ENCODE data around the gene OPCML. TPM values are rescaled to one million over a fixed set of nuclear protein-coding genes. Genes with fewer than 3 reads are reported as not detected.

The OPCML gene
- total RNA-seq, 2 donors from 2014 or later = 0.34 TPM; not detected in 1

DNA sequence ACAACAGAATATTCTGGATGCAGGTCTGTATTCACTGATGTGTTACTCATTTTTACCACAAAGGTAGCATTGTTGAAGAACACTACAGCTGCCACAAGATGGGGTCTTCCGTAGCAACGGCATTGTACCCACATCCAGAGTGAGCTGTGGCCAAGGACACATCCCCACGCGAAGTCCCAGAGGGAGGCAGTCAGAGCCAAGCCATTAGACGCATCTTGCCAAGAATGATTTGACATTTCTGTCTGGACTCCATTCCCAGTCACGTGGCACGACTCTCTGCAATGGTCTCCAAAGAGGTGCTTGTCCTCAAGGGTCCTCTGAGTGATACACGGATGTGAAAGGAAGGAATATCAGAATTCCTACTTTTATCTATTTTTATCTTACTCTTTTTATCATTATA lies 15.5 kb downstream of the OPCML start:
- no peak for DNase-seq (ENCODE audit: low spot score)
- intact Hi-C loops (cut with DNase I) = no loop called here
- TF ChIP-seq POLR2A (IDR thresholded peaks at IDR 0.05) = no peak
- TF ChIP-seq, protein P1, sequence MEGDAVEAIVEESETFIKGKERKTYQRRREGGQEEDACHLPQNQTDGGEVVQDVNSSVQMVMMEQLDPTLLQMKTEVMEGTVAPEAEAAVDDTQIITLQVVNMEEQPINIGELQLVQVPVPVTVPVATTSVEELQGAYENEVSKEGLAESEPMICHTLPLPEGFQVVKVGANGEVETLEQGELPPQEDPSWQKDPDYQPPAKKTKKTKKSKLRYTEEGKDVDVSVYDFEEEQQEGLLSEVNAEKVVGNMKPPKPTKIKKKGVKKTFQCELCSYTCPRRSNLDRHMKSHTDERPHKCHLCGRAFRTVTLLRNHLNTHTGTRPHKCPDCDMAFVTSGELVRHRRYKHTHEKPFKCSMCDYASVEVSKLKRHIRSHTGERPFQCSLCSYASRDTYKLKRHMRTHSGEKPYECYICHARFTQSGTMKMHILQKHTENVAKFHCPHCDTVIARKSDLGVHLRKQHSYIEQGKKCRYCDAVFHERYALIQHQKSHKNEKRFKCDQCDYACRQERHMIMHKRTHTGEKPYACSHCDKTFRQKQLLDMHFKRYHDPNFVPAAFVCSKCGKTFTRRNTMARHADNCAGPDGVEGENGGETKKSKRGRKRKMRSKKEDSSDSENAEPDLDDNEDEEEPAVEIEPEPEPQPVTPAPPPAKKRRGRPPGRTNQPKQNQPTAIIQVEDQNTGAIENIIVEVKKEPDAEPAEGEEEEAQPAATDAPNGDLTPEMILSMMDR (IDR thresholded peaks at IDR 0.05) = no peak
- TF ChIP-seq POLR2AphosphoS5 (IDR thresholded peaks at IDR 0.05) = no peak
- H3K36me3 ChIP-seq = no peaks in the 10 kb centered on the region
- H3K9me3 ChIP-seq = no peaks in the 10 kb centered on the region
- WGBS = 79% methylated on average over 8 of the region's 8 CpGs
- H3K4me3 ChIP-seq = no peak overlapping the region
- H3K27ac ChIP-seq = no peak overlapping the region
- H3K4me1 ChIP-seq (replicated peaks) = no peaks in the 10 kb centered on the region
- no peaks in the 10 kb centered on the region for H3K27me3 ChIP-seq (replicated peaks; ENCODE audit: insufficient read depth)

DNA sequence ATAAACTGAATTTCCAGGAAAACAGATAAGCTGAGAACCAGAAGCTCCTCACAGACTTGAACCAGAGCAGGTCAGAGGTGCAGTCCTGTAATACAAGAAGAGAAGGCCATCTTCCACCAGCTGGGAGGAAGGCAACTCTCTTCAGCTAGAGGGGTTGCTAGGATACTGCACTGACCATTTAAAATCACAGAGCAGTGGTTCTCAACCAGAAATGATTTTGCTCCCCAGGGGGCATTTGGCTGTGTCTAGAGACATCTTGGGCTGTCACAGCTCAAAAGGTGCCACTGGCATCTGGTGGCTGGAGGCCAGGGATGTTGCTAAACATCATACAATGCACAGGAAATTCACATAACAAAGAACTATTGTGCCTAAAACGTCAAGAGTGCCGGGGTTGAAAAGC lies 17.2 kb downstream of the OPCML start:
- Histone ChIP-seq H3K4me1 (replicated peaks) (no peaks in the 10 kb centered on the region), H3K9me3 (no peaks in the 10 kb centered on the region), H3K27ac (no peak overlapping the region), H3K27me3 (replicated peaks; ENCODE audit: insufficient read depth) (no peaks in the 10 kb centered on the region), H3K4me3 (no peak overlapping the region), H3K36me3 (no peaks in the 10 kb centered on the region)
- intact Hi-C loops (cut with DNase I) = no loop called here
- no peak for DNase-seq (ENCODE audit: low spot score)
- TF ChIP-seq POLR2AphosphoS5 (IDR thresholded peaks at IDR 0.05) (no peak), POLR2A (IDR thresholded peaks at IDR 0.05) (no peak)
- TF ChIP-seq, protein P1 (IDR thresholded peaks at IDR 0.05) = no peak
- WGBS = 19% methylated on average over 2 of the region's 2 CpGs

DNA sequence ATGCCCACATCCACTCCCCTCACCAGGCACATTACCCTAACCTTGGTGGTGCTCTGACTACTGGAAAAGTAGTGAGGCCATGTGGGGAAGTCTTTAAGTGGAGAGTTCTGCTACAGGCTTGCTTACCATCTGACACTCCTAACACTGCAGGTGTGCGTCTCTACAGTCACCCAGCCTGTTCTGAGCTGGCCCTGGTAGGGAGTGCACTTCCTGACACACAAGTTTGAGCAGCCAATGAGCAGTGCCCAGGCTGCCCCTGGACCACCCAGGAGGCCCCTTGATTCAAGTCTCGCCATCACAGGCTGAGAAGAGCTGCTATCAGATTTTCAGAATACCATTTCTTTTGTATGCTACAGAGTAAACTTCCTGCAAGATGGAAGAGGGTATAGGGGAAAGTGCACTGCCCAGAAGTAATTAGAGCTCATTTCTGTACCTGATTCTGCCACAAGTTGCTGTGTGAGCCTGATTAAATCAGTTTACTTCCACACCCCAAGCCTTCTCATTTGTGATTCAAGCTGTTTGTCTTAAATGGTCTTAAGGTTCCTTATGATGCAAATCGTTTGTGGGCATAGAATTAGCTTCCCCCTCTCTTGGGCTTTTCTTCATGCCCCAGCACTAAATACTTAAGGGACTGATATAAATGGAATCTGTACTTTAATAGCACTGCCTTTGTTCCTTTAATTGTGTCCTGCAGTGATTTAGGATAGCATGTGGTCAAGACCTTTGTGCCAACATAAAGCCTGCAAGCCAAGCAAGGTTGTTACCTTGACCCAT lies 22.2 kb downstream of the OPCML start:
- Histone ChIP-seq H3K4me1 (replicated peaks) (no peaks in the 10 kb centered on the region), H3K27ac (no peak overlapping the region), H3K36me3 (no peaks in the 10 kb centered on the region), H3K9me3 (no peaks in the 10 kb centered on the region), H3K27me3 (replicated peaks; ENCODE audit: insufficient read depth) (no peaks in the 10 kb centered on the region), H3K4me3 (no peak overlapping the region)
- no peak for DNase-seq (ENCODE audit: low spot score)
- TF ChIP-seq, protein P1 (IDR thresholded peaks at IDR 0.05) = no peak
- TF ChIP-seq POLR2AphosphoS5 (IDR thresholded peaks at IDR 0.05) (no peak), POLR2A (IDR thresholded peaks at IDR 0.05) (no peak)
- 31% methylated on average over 3 of the region's 3 CpGs for WGBS
- intact Hi-C loops (cut with DNase I) = no loop called here

DNA sequence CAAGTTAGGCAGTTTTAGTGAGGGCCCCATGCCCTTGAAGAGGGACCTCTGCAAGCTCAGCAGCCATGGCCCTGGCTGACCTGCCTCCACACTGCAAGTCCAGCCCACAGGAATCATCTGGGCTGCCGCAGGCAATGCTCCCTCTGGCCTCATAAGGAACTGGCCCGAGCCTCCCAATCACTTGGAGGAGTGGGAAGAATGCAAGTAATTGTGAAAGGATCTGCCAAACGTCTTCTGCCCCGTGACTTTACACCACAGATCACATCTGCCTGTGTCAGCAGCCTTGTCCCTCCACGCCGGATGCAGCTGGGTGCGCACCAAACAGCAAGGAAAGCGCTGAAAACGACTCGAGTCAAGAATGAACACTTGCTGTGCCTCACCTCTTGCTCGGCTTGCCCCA lies 23.8 kb downstream of the OPCML start:
- WGBS = 80% methylated on average over 11 of the region's 11 CpGs
- Histone ChIP-seq H3K36me3 (no peaks in the 10 kb centered on the region), H3K9me3 (no peaks in the 10 kb centered on the region), H3K27me3 (replicated peaks; ENCODE audit: insufficient read depth) (no peaks in the 10 kb centered on the region), H3K27ac (no peak overlapping the region), H3K4me3 (no peak overlapping the region), H3K4me1 (replicated peaks) (no peaks in the 10 kb centered on the region)
- intact Hi-C loops (cut with DNase I) = no loop called here
- DNase-seq (ENCODE audit: low spot score) = no peak
- TF ChIP-seq POLR2AphosphoS5 (IDR thresholded peaks at IDR 0.05) = no peak
- TF ChIP-seq POLR2A (IDR thresholded peaks at IDR 0.05) = no peak
- TF ChIP-seq, protein P1 (IDR thresholded peaks at IDR 0.05) = no peak

DNA sequence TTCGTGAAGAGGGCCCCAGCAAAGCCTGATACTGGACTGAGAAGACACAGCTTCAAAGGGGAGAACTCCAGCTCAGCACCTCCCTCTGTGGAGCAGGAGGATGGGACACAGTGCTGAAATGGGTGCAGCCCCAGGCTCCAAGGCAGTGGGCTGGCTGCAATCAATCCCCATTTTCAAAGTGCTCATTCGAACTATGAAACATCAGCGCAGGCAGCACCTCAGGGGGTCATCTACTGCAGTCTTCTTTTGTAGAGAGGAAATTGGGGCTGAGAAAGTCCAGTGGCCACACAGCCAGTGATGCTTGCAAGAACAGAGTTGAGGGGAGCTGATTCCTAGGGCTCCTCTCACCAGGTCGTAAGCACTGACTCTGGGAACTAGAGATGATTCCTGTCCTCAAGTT lies 25.1 kb downstream of the OPCML start:
- no peak for DNase-seq (ENCODE audit: low spot score)
- intact Hi-C loops (cut with DNase I) = no loop called here
- 83% methylated on average over 4 of the region's 4 CpGs for WGBS

More for the DNA sequence above, 25.1 kb downstream of the OPCML start:
- TF ChIP-seq POLR2AphosphoS5 (IDR thresholded peaks at IDR 0.05) (no peak), POLR2A (IDR thresholded peaks at IDR 0.05) (no peak)
- TF ChIP-seq, protein P1 (IDR thresholded peaks at IDR 0.05) = no peak
- Histone ChIP-seq H3K27ac (no peak overlapping the region), H3K27me3 (replicated peaks; ENCODE audit: insufficient read depth) (no peaks in the 10 kb centered on the region), H3K9me3 (no peaks in the 10 kb centered on the region), H3K4me3 (no peak overlapping the region), H3K36me3 (no peaks in the 10 kb centered on the region), H3K4me1 (replicated peaks) (no peaks in the 10 kb centered on the region)

Measured in prostate gland (tissue), 2 donors.